ENCODE data around the gene PTCD1.

- TF ChIP-seq CTCF (IDR thresholded peaks at IDR 0.05): no peak
- TF ChIP-seq POLR2A (IDR thresholded peaks at IDR 0.05): no peak
- no peak for TF ChIP-seq POLR2AphosphoS5 (IDR thresholded peaks at IDR 0.05)
Measured at GRCh38 chr7:99424932-99425730, 13.5 kb downstream of the PTCD1 start.

Measured in breast epithelium (tissue), 3 donors.